ENCODE measurements around the gene HOXC6. TPM values are rescaled to one million over a fixed set of nuclear protein-coding genes. Genes with fewer than 3 reads are reported as not detected.

Gene HOXC6
- total and polyA plus RNA-seq, 2 of the 8 experiments (the other 6 are each of a cell fraction or from before 2014, with no cell fraction given) = not detected

DNA sequence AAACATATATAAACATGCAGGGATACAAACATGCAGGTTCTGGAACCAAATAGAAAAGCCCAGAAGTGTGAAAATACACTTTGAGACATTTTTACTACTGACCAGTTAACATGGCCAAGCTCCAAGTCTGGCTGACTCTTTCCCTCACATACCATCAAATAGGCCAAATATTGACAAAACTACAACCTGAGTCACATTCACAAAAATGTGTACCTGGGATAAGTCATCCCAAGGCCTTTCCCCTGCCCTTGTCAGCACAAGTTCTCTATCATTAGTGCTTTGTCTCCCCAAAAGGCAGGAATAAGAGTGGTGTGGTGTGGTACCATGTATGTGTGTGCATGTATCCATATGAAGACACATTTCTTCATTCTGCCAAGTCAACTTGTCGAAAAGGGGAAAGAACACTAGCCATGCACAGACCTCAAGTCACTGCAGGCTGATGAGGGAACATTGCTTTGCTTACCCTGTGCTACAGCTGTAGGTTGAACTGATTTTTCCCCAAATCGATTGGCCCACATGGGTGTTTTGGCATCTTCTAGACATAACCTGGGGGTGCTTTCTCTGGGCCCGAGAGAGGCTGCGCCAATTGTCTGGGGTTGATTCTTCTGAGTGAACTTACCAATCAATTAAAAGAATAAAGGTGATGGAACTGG is 40.3 kb downstream of the HOXC6 start:
- Histone ChIP-seq H3K9me3 (ENCODE audit: insufficient read depth in 2 of 2, low read depth in 1 of 2, low read length in 1 of 2) (no peaks in the 10 kb centered on the region), H4K91ac (replicated peaks; ENCODE audit: insufficient read length, low read length) (no peak overlapping the region), H2BK120ac (replicated peaks; ENCODE audit: low read depth, low read length) (no peak overlapping the region), H2BK20ac (ENCODE audit: low read length) (0 out of 2 replicates have a peak overlapping the region, but pooled peaks have one; percentile 26), H3K4me3 (ENCODE audit: extremely low read depth in 1 of 4, insufficient read depth in 2 of 4, low read depth in 3 of 4, low read length in 4 of 4) (no peak overlapping the region), H3K4ac (replicated peaks; ENCODE audit: insufficient read length, low read depth, low read length) (no peak overlapping the region), H3K18ac (ENCODE audit: extremely low read depth, low read length) (no peak overlapping the region), H3K79me2 (ENCODE audit: control insufficient read depth in 1 of 2, insufficient read depth in 2 of 2, low read length in 2 of 2) (no peaks in the 10 kb centered on the region), H3K27ac (ENCODE audit: low read depth, low read length) (no peak overlapping the region), H2AFZ (ENCODE audit: low read length) (no peak overlapping the region), H3K4me1 (replicated peaks in 1 of 4; ENCODE audit: control insufficient read depth in 3 of 4, insufficient read depth in 4 of 4, low read length in 3 of 4) (no peaks in the 10 kb centered on the region), H3K4me2 (ENCODE audit: insufficient read depth in 1 of 2, low read depth in 2 of 2, low read length in 2 of 2) (no peak overlapping the region), H2BK15ac (ENCODE audit: low read length) (peak overlapping the region; percentile 50; the same call in 1 of the 2 replicates), H3K36me3 (ENCODE audit: control insufficient read depth in 2 of 4, insufficient read depth in 4 of 4, low read length in 3 of 4) (no peaks in the 10 kb centered on the region), H4K8ac (ENCODE audit: extremely low read depth, insufficient read depth, low read length) (no peak overlapping the region), H3K27me3 (replicated peaks in 1 of 4; ENCODE audit: control insufficient read depth in 3 of 4, extremely low read depth in 1 of 4, insufficient read depth in 3 of 4, low read length in 3 of 4) (peaks cover 16 to 66% (median 40%) of the 10 kb centered on the region in 4 experiments), H4K5ac (ENCODE audit: insufficient read length, low read depth, low read length) (no peak overlapping the region), H2BK12ac (ENCODE audit: low read depth, low read length) (no peak overlapping the region; the same call in 1 of the 2 replicates), H3K14ac (ENCODE audit: insufficient read length) (no peak overlapping the region), H3K23me2 (ENCODE audit: low read depth, low read length) (no peaks in the 10 kb centered on the region; the same call in 1 of the 2 replicates), H3K79me1 (ENCODE audit: low read depth, low read length) (no peaks in the 10 kb centered on the region), H3K9ac (replicated peaks in 1 of 4; ENCODE audit: extremely low read depth in 1 of 4, low read depth in 3 of 4, low read length in 3 of 4) (no peak overlapping the region), H3K56ac (replicated peaks; ENCODE audit: insufficient read length, low read depth, low read length) (no peak overlapping the region), H3K23ac (ENCODE audit: insufficient read length) (no peak overlapping the region), H2AK5ac (ENCODE audit: low read depth, low read length) (no peak overlapping the region), H4K20me1 (replicated peaks in 1 of 2; ENCODE audit: control insufficient read depth in 1 of 2, insufficient read depth in 2 of 2, low read length in 2 of 2) (no peaks in the 10 kb centered on the region), H2BK5ac (ENCODE audit: low read depth, low read length) (no peak overlapping the region)
- DNase-seq (ENCODE audit: low read depth in 1 of 2, low spot score in 2 of 2) = no peak
- ChIA-PET POLR2A (ENCODE audit: partially characterized antibody) (no interaction called here), CTCF (ENCODE audit: partially characterized antibody) (no interaction called here)
- WGBS, 2 experiments (ENCODE audit: extremely low coverage in 1 of 2, insufficient coverage in 1 of 2, insufficient read length in 1 of 2, insufficient replicate concordance in 2 of 2, low coverage in 1 of 2, low lambda C conversion rate in 2 of 2, missing lambda C conversion rate in 1 of 2) = 76% methylated on average over 4 of the region's 4 CpGs; no CpG with 5 or more reads in 1 of the 2 experiments
- no peak for FAIRE-seq
- TF ChIP-seq TAF1 (IDR thresholded peaks at IDR 0.05; ENCODE audit: low read depth, low read length) = no peak
- TF ChIP-seq, protein P1, sequence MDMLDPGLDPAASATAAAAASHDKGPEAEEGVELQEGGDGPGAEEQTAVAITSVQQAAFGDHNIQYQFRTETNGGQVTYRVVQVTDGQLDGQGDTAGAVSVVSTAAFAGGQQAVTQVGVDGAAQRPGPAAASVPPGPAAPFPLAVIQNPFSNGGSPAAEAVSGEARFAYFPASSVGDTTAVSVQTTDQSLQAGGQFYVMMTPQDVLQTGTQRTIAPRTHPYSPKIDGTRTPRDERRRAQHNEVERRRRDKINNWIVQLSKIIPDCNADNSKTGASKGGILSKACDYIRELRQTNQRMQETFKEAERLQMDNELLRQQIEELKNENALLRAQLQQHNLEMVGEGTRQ (IDR thresholded peaks at IDR 0.05; ENCODE audit: low read length) = no peak
- TF ChIP-seq, protein P2, sequence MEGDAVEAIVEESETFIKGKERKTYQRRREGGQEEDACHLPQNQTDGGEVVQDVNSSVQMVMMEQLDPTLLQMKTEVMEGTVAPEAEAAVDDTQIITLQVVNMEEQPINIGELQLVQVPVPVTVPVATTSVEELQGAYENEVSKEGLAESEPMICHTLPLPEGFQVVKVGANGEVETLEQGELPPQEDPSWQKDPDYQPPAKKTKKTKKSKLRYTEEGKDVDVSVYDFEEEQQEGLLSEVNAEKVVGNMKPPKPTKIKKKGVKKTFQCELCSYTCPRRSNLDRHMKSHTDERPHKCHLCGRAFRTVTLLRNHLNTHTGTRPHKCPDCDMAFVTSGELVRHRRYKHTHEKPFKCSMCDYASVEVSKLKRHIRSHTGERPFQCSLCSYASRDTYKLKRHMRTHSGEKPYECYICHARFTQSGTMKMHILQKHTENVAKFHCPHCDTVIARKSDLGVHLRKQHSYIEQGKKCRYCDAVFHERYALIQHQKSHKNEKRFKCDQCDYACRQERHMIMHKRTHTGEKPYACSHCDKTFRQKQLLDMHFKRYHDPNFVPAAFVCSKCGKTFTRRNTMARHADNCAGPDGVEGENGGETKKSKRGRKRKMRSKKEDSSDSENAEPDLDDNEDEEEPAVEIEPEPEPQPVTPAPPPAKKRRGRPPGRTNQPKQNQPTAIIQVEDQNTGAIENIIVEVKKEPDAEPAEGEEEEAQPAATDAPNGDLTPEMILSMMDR (IDR thresholded peaks at IDR 0.05; ENCODE audit: control extremely low read depth in 1 of 3, insufficient read depth in 1 of 3, low read depth in 1 of 3, low read length in 3 of 3) = no peak
- TF ChIP-seq RAD21 (IDR thresholded peaks at IDR 0.05 in 1 of 2, conservative IDR thresholded peaks at IDR 0.05 in 1 of 2; ENCODE audit: low read depth in 2 of 2, low read length in 2 of 2) = no peak
- no peak for TF ChIP-seq RBBP5 (IDR thresholded peaks at IDR 0.05; ENCODE audit: borderline replicate concordance, low read depth, low read length)
- no peak for TF ChIP-seq EGR1 (IDR thresholded peaks at IDR 0.05; ENCODE audit: borderline replicate concordance, low read depth, low read length)
- no peak for TF ChIP-seq SUZ12 (IDR thresholded peaks at IDR 0.05; ENCODE audit: low read length)
- TF ChIP-seq EP300 (IDR thresholded peaks at IDR 0.05; ENCODE audit: borderline replicate concordance in 1 of 2, low read depth in 2 of 2, low read length in 2 of 2) = no peak

All from H1 (cell line).